ENCODE data around the gene CACNA1C.
A peak's percentile ranks its signal among the peaks of the same experiment; 100 is the strongest.

Gene CACNA1C

GRCh38 chr12:2366711-2367110, 313.9 kb downstream of the CACNA1C start:
- DNase-seq (ENCODE audit: insufficient read length, low spot score) (no peak), FAIRE-seq (no peak)
- no peak for TF ChIP-seq POLR2A (IDR thresholded peaks at IDR 0.05; ENCODE audit: low read depth, low read length)
- no peak for TF ChIP-seq POLR2AphosphoS5 (IDR thresholded peaks at IDR 0.05; ENCODE audit: low read depth, low read length)
- TF ChIP-seq SPI1 (IDR thresholded peaks at IDR 0.05; ENCODE audit: low read depth, low read length): no peak
- TF ChIP-seq PAX5 (IDR thresholded peaks at IDR 0.05; ENCODE audit: insufficient read depth, low read length, severe bottlenecking): no peak
- no peak for TF ChIP-seq POU2F2 (IDR thresholded peaks at IDR 0.05; ENCODE audit: low read depth, low read length)
- TF ChIP-seq TAF1 (IDR thresholded peaks at IDR 0.05; ENCODE audit: low read depth, low read length): no peak

- DNase-seq (ENCODE audit: insufficient read length, low spot score) (no peak), FAIRE-seq (no peak)
- TF ChIP-seq TAF1 (IDR thresholded peaks at IDR 0.05; ENCODE audit: low read depth, low read length) (no peak), POLR2AphosphoS5 (IDR thresholded peaks at IDR 0.05; ENCODE audit: low read depth, low read length) (no peak), PAX5 (IDR thresholded peaks at IDR 0.05; ENCODE audit: insufficient read depth, low read length, severe bottlenecking) (no peak), POLR2A (IDR thresholded peaks at IDR 0.05; ENCODE audit: low read depth, low read length) (no peak), POU2F2 (IDR thresholded peaks at IDR 0.05; ENCODE audit: low read depth, low read length) (no peak), SPI1 (IDR thresholded peaks at IDR 0.05; ENCODE audit: low read depth, low read length) (no peak)
These were observed 319.4 kb downstream of the CACNA1C start for GRCh38 chr12:2372178-2372577.

GRCh38 chr12:2372735-2373134, 319.9 kb downstream of the CACNA1C start:
- FAIRE-seq: no peak
- TF ChIP-seq POLR2A (IDR thresholded peaks at IDR 0.05; ENCODE audit: low read depth, low read length): no peak
- no peak for TF ChIP-seq POU2F2 (IDR thresholded peaks at IDR 0.05; ENCODE audit: low read depth, low read length)
- no peak for TF ChIP-seq TAF1 (IDR thresholded peaks at IDR 0.05; ENCODE audit: low read depth, low read length)
- no peak for TF ChIP-seq PAX5 (IDR thresholded peaks at IDR 0.05; ENCODE audit: insufficient read depth, low read length, severe bottlenecking)
- TF ChIP-seq SPI1 (IDR thresholded peaks at IDR 0.05; ENCODE audit: low read depth, low read length): no peak
- no peak for TF ChIP-seq POLR2AphosphoS5 (IDR thresholded peaks at IDR 0.05; ENCODE audit: low read depth, low read length)
- no peak for DNase-seq (ENCODE audit: insufficient read length, low spot score)

GRCh38 chr12:2373307-2373706, 320.5 kb downstream of the CACNA1C start:
- TF ChIP-seq POLR2AphosphoS5 (IDR thresholded peaks at IDR 0.05; ENCODE audit: low read depth, low read length) (no peak), TAF1 (IDR thresholded peaks at IDR 0.05; ENCODE audit: low read depth, low read length) (no peak), SPI1 (IDR thresholded peaks at IDR 0.05; ENCODE audit: low read depth, low read length) (no peak), PAX5 (IDR thresholded peaks at IDR 0.05; ENCODE audit: insufficient read depth, low read length, severe bottlenecking) (no peak), POLR2A (IDR thresholded peaks at IDR 0.05; ENCODE audit: low read depth, low read length) (no peak), POU2F2 (IDR thresholded peaks at IDR 0.05; ENCODE audit: low read depth, low read length) (no peak)
- FAIRE-seq (no peak), DNase-seq (ENCODE audit: insufficient read length, low spot score) (no peak)

- DNase-seq (ENCODE audit: insufficient read length, low spot score) (no peak), FAIRE-seq (no peak)
- no peak for TF ChIP-seq TAF1 (IDR thresholded peaks at IDR 0.05; ENCODE audit: low read depth, low read length)
- no peak for TF ChIP-seq PAX5 (IDR thresholded peaks at IDR 0.05; ENCODE audit: insufficient read depth, low read length, severe bottlenecking)
- no peak for TF ChIP-seq POLR2AphosphoS5 (IDR thresholded peaks at IDR 0.05; ENCODE audit: low read depth, low read length)
- no peak for TF ChIP-seq SPI1 (IDR thresholded peaks at IDR 0.05; ENCODE audit: low read depth, low read length)
- TF ChIP-seq POLR2A (IDR thresholded peaks at IDR 0.05; ENCODE audit: low read depth, low read length): no peak
- TF ChIP-seq POU2F2 (IDR thresholded peaks at IDR 0.05; ENCODE audit: low read depth, low read length): no peak
These were observed 321.5 kb downstream of the CACNA1C start for GRCh38 chr12:2374092-2374906.

GRCh38 chr12:2375871-2376270, 323.1 kb downstream of the CACNA1C start:
- FAIRE-seq (no peak), DNase-seq (ENCODE audit: insufficient read length, low spot score) (no peak)
- no peak for TF ChIP-seq POLR2AphosphoS5 (IDR thresholded peaks at IDR 0.05; ENCODE audit: low read depth, low read length)
- no peak for TF ChIP-seq POU2F2 (IDR thresholded peaks at IDR 0.05; ENCODE audit: low read depth, low read length)
- no peak for TF ChIP-seq TAF1 (IDR thresholded peaks at IDR 0.05; ENCODE audit: low read depth, low read length)
- TF ChIP-seq POLR2A (IDR thresholded peaks at IDR 0.05; ENCODE audit: low read depth, low read length): no peak
- no peak for TF ChIP-seq PAX5 (IDR thresholded peaks at IDR 0.05; ENCODE audit: insufficient read depth, low read length, severe bottlenecking)
- no peak for TF ChIP-seq SPI1 (IDR thresholded peaks at IDR 0.05; ENCODE audit: low read depth, low read length)

GRCh38 chr12:2376908-2377657, 324.3 kb downstream of the CACNA1C start:
- FAIRE-seq: no peak
- no peak for DNase-seq (ENCODE audit: insufficient read length, low spot score)
- TF ChIP-seq POU2F2 (IDR thresholded peaks at IDR 0.05; ENCODE audit: low read depth, low read length): no peak

GRCh38 chr12:2378835-2379330, 326.1 kb downstream of the CACNA1C start:
- DNase-seq (ENCODE audit: insufficient read length, low spot score) (no peak), FAIRE-seq (peak; percentile 45)
- TF ChIP-seq POLR2AphosphoS5 (IDR thresholded peaks at IDR 0.05; ENCODE audit: low read depth, low read length) (no peak), SPI1 (IDR thresholded peaks at IDR 0.05; ENCODE audit: low read depth, low read length) (peak; percentile 84)

- no peak for TF ChIP-seq TAF1 (IDR thresholded peaks at IDR 0.05; ENCODE audit: low read depth, low read length)
- no peak for TF ChIP-seq POLR2A (IDR thresholded peaks at IDR 0.05; ENCODE audit: low read depth, low read length)
- no peak for DNase-seq (ENCODE audit: insufficient read length, low spot score)
- no peak for FAIRE-seq
These were observed 328.2 kb downstream of the CACNA1C start for GRCh38 chr12:2380946-2381345.

Data from GM12891 (cell line).